Measurements from ENCODE around the gene UBE2QL1. TPM values are rescaled to one million over a fixed set of nuclear protein-coding genes. Genes with fewer than 3 reads are reported as not detected.

Gene UBE2QL1
- total RNA-seq, 6 donors from 2014 or later, result 0.09 to 0.10 TPM; not detected in 4

- 75 to 76% methylated on average over 5 of the region's 5 CpGs for WGBS, 2 donors
Measured at GRCh38 chr5:6494939-6495338, 46.3 kb downstream of the UBE2QL1 start.

DNA sequence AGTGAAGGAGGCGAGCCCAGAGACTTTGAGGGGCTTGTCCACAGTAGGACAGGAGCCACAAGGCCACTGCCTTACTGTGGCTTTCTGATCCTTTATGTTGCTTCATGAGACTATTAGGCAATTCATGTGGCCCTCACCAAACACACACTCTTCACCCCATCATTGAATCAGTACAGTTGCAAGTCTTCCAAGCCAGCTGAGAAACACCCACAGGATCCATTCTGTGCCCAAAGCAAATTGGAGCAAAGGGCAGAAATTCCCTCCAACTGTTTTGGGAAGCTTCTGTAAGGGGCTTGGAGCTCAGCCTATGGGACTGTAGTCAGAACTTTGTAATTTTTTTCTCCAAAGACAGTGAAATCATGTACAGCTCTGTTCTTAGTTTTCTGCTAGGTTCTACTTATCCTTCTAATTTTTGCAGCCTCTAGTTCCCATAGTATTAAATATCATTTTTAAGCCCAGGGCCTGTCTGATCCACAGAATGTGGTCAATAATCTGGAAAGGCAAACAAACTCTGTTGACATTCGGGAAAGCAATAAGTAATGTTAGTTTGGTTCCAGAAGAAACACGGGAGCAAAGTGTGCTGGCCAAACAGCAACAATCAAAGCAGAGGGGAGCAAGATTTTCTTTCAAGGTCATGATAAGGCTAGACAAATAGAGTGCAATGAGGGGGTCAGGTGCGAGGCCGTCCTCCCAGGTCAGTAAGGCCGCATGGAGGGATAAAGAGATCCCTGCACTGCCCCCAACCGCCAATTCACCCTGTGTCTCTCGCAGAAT is 47.0 kb downstream of the UBE2QL1 start:
- no peak for DNase-seq
- H3K27me3 ChIP-seq, result no peaks in the 10 kb centered on the region
- no peak for ATAC-seq (ENCODE audit: low FRiP score in 2 of 2)
- no peaks in the 10 kb centered on the region for H3K4me1 ChIP-seq
- WGBS, 2 donors, result 54 to 73% methylated on average over 7 to 8 of the region's 8 CpGs
- H3K9me3 ChIP-seq, result no peaks in the 10 kb centered on the region
- no peak overlapping the region for H3K4me3 ChIP-seq
- H3K36me3 ChIP-seq, result no peaks in the 10 kb centered on the region
- TF ChIP-seq, protein P1, sequence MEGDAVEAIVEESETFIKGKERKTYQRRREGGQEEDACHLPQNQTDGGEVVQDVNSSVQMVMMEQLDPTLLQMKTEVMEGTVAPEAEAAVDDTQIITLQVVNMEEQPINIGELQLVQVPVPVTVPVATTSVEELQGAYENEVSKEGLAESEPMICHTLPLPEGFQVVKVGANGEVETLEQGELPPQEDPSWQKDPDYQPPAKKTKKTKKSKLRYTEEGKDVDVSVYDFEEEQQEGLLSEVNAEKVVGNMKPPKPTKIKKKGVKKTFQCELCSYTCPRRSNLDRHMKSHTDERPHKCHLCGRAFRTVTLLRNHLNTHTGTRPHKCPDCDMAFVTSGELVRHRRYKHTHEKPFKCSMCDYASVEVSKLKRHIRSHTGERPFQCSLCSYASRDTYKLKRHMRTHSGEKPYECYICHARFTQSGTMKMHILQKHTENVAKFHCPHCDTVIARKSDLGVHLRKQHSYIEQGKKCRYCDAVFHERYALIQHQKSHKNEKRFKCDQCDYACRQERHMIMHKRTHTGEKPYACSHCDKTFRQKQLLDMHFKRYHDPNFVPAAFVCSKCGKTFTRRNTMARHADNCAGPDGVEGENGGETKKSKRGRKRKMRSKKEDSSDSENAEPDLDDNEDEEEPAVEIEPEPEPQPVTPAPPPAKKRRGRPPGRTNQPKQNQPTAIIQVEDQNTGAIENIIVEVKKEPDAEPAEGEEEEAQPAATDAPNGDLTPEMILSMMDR (IDR thresholded peaks at IDR 0.05), result no peak
- no peak for TF ChIP-seq EP300 (IDR thresholded peaks at IDR 0.05)
- TF ChIP-seq POLR2AphosphoS5 (IDR thresholded peaks at IDR 0.05), result no peak
- TF ChIP-seq POLR2A (IDR thresholded peaks at IDR 0.05), result no peak
- H3K27ac ChIP-seq, result no peak overlapping the region

More at GRCh38 chr5:6494939-6495338, 46.3 kb downstream of the UBE2QL1 start:
- DNase-seq, result no peak
- no peaks in the 10 kb centered on the region for H3K4me1 ChIP-seq
- no peaks in the 10 kb centered on the region for H3K9me3 ChIP-seq
- no peak overlapping the region for H3K27ac ChIP-seq
- H3K36me3 ChIP-seq, result no peaks in the 10 kb centered on the region
- no peaks in the 10 kb centered on the region for H3K27me3 ChIP-seq
- TF ChIP-seq POLR2AphosphoS5 (IDR thresholded peaks at IDR 0.05) (no peak), EP300 (IDR thresholded peaks at IDR 0.05) (no peak), POLR2A (IDR thresholded peaks at IDR 0.05) (no peak)
- TF ChIP-seq, protein P1 (IDR thresholded peaks at IDR 0.05), result no peak
- H3K4me3 ChIP-seq, result no peak overlapping the region
- ATAC-seq (ENCODE audit: low FRiP score in 2 of 2), result no peak

- Histone ChIP-seq H3K9me3 (no peaks in the 10 kb centered on the region), H3K27me3 (no peaks in the 10 kb centered on the region), H3K36me3 (no peaks in the 10 kb centered on the region), H3K27ac (no peak overlapping the region), H3K4me1 (no peaks in the 10 kb centered on the region), H3K4me3 (no peak overlapping the region)
- DNase-seq, result no peak
- 65 to 68% methylated on average over 5 of the region's 5 CpGs for WGBS, 2 donors
- TF ChIP-seq POLR2AphosphoS5 (IDR thresholded peaks at IDR 0.05) (no peak), POLR2A (IDR thresholded peaks at IDR 0.05) (no peak), EP300 (IDR thresholded peaks at IDR 0.05) (no peak)
- TF ChIP-seq, protein P1 (IDR thresholded peaks at IDR 0.05), result no peak
- no peak for ATAC-seq (ENCODE audit: low FRiP score in 2 of 2)
Measured at GRCh38 chr5:6496207-6496584, 47.5 kb downstream of the UBE2QL1 start.

- ATAC-seq (ENCODE audit: low FRiP score in 2 of 2) (no peak), DNase-seq (no peak)
- Histone ChIP-seq H3K4me1 (no peaks in the 10 kb centered on the region), H3K36me3 (no peaks in the 10 kb centered on the region), H3K27me3 (no peaks in the 10 kb centered on the region), H3K4me3 (no peak overlapping the region), H3K27ac (no peak overlapping the region), H3K9me3 (no peaks in the 10 kb centered on the region)
- no peak for TF ChIP-seq POLR2AphosphoS5 (IDR thresholded peaks at IDR 0.05)
- TF ChIP-seq POLR2A (IDR thresholded peaks at IDR 0.05), result no peak
- TF ChIP-seq, protein P1 (IDR thresholded peaks at IDR 0.05), result no peak
- TF ChIP-seq EP300 (IDR thresholded peaks at IDR 0.05), result no peak
- WGBS, 2 donors, result 81% methylated on average over 6 of the region's 6 CpGs
Measured at GRCh38 chr5:6496636-6497035, 48.0 kb downstream of the UBE2QL1 start.

GRCh38 chr5:6497262-6497661 is 48.6 kb downstream of the UBE2QL1 start:
- H3K36me3 ChIP-seq, result no peaks in the 10 kb centered on the region
- no peak overlapping the region for H3K27ac ChIP-seq
- peaks cover 0 to under 1% (median 0%) of the 10 kb centered on the region in 4 donors for H3K9me3 ChIP-seq
- DNase-seq, result no peak
- WGBS, 2 donors, result 54 to 78% methylated on average over 1 of the region's 1 CpG
- no peak overlapping the region for H3K4me3 ChIP-seq
- no peaks in the 10 kb centered on the region for H3K4me1 ChIP-seq
- no peak for TF ChIP-seq EP300 (IDR thresholded peaks at IDR 0.05)
- no peak for TF ChIP-seq POLR2A (IDR thresholded peaks at IDR 0.05)
- TF ChIP-seq POLR2AphosphoS5 (IDR thresholded peaks at IDR 0.05), result no peak
- TF ChIP-seq, protein P1 (IDR thresholded peaks at IDR 0.05), result no peak
- ATAC-seq (ENCODE audit: low FRiP score in 2 of 2), result no peak
- H3K27me3 ChIP-seq, result no peaks in the 10 kb centered on the region
